OCI-M2 (cell line): ENCODE data around the gene FGF22.

Source experiments
- DNase-seq: peaks from one replicate; lab custom pipeline; 2025; ENCODE audit not compliant: unreplicated experiment; lab: John Stamatoyannopoulos, UW

The FGF22 gene

DNA sequence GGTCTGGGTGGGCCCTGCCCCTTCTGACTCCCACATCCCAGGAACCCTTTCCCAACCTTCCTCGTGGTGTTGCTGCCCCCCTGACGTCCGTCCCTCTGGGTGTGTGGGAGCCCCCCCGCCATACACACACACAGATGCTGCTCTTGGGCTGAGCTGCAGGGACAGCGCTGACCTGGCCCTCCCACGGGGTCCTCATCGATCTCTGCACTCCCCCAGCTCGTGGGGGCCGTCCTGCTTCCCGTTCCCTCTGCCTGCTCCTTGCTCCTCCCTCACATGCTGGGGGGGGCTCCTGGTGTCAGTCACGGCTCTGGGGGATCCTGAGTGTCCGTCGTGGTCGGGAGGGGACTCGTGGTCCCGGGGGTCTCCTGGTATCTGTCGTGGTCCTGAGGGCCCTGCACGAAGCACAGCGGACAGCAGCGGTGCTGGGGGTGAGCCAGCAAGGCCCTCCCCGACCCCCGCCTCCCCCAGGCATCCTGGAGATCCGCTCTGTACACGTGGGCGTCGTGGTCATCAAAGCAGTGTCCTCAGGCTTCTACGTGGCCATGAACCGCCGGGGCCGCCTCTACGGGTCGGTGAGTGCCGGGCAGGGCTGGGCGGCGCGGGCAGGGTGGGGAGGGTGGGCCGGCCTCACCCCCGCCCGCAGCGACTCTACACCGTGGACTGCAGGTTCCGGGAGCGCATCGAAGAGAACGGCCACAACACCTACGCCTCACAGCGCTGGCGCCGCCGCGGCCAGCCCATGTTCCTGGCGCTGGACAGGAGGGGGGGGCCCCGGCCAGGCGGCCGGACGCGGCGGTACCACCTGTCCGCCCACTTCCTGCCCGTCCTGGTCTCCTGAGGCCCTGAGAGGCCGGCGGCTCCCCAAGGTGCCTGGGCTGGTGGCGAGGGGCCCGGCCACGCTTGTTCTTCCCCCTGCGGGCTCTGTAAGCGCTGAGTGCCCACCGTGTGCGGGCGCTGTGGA is 3.4 kb downstream of the FGF22 start:
- no peak for DNase-seq

DNA sequence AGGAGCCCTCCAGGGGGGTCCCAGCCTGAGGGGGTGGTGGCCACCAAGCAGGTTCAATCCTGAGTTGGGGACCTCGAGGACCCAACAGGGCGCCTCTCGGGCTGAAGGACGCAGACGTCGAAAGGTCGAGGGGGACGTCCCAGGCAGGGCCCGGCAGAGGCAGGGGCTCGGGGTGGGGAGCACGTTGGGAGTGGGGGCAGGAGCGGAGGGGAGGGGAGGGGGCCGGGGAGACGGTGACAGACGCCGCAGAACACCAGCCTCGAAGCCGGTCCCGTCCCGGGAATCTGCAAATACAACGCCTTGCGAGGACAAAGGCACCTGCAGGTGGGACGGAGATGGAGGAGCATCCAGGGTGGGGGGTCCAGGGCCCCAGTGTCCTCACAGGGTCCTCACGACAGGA is 4.1 kb downstream of the FGF22 start:
- no peak for DNase-seq

DNA sequence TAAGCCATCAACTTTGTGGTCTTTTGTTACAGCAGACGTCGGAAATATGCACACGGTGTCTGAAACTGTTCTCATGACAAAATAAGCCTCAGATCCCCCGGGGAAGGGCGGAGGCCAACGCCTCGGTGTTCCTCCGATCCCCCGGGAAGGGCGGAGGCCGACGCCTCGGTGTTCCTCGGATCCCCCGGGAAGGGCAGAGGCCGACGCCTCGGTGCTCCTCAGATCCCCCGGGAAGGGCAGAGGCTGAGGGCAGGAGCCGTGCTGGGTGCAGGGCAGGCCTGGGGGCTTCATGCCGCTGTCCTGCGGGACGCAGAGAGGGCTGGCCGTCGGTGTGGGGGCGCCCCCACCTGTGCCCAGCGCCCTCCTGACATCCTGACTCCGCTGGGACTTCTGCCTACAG is 4.7 kb downstream of the FGF22 start:
- no peak for DNase-seq

DNA sequence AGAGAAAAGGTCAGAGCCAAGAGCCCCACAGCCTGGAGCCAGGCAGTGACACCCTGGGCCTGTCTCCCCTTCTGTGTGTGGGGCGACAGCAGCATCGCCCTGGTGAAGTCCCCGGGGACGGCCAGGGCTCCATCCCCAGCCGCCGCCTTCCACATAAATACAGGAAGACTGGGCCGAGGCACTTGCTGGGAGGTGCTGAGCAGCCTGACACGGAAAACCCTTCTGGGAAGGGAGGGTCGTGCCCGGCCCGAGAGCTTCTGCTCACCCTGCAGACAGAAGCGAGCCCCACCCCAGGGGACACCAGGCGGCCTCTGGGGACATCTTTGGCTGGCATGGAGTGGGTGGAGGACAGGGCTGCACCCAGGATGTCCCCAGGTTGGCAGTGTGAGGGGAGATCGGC is 5.1 kb downstream of the FGF22 start:
- DNase-seq = no peak

DNA sequence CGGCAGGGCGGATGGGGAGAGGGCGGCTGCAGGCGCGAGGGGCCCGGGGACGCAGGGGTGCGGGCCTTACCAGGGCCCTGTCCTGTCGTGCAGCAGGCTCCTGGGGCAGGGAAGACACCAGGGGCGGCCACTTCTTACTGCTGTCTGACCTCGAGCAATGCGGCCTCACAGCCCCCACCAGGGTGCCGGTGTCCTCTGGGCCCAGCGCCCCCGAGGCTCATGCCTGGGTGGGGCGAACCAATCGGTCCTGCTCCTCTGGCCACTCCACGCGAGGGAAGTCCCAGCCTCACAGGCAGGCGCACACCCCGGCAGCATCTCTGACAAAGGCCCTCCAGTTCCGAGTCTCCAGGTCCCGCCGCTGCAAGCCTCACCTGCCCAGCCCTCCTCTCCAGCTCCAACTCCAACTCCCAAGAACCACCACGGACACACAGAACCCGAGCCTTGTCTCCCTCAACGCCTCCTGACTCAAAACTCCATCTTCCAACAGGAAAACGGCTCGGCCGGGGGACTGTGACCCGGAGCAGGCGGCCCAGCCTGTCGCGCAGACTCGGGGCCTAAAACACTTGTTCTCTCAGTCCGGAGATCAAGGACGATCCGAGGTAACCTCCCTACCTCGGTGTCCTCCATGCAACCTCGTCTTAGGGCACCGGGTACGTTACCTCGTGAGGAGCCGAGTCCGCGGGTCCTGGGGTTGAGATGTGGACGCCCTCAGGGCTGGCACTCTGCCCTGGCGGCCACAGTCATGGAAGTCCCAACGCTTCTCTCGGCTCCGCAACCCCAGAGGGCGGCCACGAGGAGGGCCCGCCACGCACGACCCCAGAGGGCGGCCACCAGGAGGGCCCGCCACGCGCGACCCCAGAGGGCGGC is 6.5 kb downstream of the FGF22 start:
- no peak for DNase-seq

DNA sequence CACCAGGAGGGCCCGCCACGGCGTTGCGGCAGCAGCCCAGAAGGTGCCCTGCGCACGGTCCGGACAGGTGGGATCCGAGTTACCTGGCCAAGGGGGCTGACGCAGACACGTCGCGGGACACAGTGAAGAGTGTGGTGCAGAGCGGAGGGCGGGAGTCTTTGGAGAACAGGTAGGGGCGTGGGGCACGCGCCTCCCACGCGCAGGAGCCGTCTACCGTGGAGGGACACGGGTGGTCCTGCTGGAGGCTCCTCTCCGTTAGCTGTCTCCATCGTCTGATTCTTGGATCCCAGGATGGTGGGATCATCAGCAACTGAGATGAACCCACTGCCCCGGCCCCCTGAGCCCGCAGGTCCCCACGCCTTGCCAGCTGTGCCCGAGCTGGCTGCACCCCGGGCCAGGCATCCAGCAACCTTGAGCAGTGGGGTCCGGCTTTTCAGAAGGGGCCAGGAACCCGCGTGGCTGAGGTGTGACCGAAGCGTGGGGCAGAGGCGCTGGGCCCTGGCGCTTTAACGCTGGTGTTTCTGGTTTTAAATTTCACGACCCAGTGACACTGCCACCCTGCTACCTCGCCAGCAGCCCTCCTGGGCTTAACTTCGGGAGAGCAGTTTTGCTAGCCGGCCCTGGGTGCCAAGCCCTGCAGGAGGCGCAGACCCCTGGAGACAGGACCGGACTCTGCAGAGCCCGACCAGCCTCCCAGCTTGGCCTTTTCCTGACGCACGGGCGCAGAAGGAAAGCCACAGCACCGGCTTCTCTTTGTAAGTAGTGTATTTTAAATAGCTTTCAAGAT is 7.3 kb downstream of the FGF22 start:
- DNase-seq = no peak

DNA sequence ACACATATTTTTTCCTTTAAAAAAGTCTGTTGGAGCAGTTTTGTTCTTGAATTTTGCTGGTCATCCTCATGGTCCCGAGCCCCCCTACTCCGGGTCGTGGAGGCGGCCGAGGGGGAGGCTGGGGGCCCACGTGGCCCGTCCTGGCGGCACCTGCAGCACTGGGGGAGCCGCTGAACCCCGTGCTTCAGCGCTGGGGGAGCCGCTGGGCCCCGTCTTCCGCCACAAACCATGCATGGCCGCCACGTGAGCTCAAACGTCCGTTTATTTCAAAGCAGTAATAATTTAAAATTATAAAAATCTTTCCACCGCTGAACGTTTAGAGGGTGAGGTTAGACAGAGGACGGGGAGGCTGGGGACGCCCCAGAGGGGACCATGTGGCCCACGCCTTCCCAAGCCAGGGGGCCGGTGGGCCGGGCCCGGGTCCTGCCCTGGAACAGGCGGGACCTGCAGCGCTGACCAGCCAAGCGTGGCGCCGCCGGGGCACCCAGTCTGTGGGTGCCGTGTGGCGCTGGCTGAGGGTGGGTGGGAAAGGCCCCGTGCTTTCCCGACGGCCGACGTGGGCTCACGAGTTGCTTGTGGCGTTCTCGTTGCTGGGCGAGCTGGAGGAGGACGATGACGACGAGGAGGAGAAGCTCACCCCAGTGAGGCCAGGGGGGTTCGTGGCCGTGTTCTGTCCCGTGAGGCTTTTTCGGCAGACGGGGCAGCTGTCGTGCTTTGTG is 8.0 kb downstream of the FGF22 start:
- no peak for DNase-seq

DNA sequence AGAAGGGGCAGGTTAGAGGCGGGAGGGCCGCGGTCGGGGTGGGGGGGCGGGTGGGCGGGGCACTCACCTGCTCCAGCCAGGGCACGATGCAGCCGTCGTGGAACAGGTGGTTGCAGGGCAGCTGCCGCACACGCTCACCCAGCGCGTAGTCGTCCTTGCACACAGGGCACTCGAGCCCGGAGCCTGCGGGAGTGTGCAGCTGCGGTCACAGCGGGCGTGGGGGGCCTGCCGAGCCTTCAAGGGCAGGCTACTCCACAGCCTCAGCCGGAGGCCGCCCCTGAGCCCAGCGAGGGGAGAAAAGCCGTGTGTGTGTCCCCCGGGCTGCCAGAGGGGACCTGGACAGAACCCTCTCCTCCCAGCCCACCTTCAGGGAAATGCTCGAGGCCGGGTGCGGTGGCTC is 8.6 kb downstream of the FGF22 start:
- DNase-seq = no peak

DNA sequence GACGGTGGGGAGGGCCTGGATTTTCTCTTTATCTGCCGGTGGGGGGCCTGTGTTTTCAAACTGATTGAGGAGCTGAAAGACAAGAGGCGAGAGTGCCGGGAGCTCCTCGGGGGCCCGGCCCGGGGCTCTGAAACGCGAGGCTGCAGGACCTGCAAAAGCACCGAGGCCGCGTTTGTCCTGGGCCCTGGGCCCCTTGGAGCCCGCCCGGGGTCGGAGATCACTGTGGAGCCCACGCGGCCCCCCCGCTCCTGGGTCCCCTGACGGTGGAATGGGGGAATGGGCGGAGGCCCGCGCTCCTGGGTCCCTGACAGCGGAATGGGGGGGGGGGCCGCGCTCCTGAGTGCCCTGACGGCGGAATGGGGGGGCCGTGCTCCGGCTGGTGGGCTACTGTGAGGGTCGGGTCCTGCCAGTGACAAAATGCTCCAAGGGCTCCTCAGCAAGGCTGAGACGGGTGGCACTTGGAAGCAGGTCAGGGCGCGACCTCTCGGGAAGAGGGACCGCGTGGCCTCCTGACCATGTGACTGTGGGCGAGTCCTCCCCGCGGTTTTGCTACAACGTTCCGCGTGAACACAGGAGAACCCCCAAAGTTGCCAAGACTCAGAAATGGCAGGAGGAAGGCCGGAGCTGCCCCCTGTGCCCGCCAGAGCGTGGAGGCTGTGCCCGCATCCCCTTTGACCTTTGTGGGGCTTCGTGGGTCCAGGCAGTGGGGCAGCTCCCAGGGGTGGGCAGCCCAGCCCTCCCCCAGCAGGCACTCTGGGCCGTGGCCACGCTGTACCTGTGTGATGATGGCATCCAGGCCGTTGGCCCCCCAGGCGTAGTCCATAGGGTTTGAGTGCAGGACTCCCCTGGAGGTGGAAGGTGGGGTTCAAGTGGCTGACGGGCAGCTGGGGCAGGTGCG is 9.5 kb downstream of the FGF22 start:
- DNase-seq = no peak

DNA sequence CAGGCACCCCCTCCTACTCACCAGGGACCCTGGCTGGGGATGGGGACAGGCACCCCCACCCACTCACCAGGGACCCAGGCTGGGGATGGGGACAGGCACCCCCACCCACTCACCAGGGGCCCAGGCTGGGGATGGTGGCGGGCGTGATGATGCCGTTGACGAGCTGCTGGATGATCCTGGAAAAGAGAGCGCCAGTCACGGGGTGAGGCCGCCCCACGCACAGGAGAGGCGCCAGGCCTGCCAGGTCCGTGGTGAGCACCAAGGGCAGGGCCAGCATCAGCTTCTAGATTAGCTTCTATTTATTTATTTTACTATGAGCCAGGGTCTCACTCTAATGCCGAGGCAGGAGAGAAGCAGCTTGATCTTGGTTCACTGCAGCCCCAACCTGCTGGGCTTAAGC is 10.4 kb downstream of the FGF22 start:
- DNase-seq = no peak

DNA sequence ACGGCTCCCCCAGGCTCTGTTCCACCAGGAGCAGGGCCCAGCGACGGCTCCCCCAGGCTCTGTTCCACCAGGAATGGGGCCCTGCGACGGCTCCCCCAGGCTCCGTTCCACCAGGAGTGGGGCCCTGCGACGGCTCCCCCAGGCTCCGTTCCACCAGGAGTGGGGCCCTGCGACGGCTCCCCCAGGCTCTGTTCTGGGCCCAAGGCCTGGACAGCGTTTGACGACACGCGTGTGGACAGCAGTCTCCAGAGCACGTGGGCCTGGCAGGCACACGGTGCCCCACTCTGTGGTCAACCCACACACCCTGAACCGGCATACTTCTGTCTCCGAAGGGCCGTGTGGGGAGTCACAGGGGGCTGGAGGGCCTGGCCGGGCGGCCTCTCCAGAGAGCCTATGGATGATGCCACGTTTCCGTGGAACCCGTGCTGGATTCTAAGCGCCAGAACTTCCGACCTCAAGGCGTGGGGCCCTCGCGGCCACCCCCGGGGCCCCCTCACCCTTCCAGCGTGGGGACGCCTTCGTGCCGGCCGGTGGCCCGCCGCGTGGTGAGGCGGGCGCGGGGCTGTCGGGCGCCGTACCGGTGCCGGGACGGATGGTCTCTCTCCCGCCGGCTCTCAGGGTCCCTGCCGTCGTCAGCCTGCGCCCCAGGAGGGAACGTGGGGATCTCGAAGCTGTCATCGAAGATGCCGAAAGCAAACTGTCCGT is 11.6 kb downstream of the FGF22 start:
- no peak for DNase-seq

DNA sequence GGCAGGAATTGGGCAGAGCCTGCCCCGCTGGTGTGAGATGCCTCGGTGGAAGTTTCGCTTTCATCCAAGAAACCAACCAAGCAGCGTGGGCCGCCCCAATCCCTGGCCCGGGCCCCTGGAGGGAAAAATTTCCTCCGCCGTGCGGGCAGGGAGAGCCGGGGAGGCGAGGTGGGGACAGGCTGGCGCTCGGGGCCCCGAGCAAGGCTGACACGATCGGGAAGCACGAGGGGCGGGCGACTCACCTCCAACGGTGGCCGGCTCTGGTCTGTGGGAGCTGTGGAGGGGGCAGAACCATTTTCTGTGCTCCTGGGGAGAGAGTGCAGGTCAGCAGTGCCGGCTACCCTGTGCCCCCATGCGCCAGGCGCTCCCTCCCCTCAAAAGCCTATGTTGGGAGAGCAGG is 12.3 kb downstream of the FGF22 start:
- no peak for DNase-seq

DNA sequence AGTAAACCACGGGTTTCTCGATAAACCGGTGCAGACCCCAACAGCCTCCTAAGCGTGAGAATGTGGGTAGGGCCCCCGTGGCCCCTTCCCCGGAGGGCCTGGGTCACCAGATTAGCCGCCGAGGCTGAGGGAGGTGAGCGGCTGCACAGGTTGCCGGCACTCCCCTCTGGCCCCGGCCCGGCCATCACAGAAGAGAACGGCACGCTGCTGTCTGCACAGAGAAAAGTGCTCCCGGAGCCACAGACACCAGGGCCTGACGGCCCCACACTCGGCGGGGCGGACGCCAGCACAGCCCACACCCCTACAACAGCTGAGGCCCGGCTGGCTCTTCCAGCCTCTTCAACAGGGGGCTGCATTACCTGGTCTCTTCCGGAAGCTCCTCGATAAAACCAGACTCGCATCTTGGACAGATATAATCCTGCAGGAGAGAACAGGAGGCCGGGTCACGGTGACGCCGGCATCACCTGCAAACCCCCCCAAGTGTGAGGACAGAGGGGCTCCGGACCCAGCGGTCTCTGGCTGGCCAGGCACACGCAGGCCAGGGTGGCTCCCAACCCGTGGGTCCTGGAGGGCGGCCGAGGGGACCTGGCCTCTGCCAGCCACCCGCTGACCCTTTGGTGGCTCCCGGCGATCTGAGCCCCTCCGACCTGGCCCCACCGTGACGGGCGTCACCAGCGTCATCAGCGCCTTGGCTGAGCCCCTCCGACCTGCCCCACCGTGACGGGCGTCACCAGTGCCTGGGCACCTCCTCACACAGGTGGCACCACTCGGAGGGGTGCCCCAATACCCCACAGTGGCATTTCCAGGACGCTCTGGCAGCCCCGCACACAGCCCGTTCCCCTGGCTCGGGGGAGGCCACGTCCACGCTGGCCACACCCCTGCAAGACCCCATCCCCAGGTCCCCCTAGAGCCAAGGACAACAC is 13.0 kb downstream of the FGF22 start:
- no peak for DNase-seq

DNA sequence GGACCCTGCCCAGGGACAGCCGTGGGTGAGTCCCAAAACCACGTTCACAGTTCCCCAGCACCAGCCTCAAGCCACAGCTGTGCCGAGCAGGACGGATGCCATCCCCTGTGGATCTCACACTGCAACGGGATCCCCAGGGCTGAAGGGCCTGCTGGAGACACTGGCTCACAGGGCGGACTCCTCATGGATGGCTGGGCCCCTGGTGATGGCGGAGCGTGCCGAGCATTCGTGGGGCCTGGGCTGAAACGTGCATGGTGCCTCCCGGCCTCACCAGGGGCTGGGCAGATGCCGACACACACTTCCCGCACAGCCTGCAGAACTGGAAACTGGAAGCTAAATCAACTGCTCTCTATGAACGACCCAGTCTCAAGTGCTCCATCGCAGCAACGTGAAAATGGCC is 13.7 kb downstream of the FGF22 start:
- DNase-seq = no peak

DNA sequence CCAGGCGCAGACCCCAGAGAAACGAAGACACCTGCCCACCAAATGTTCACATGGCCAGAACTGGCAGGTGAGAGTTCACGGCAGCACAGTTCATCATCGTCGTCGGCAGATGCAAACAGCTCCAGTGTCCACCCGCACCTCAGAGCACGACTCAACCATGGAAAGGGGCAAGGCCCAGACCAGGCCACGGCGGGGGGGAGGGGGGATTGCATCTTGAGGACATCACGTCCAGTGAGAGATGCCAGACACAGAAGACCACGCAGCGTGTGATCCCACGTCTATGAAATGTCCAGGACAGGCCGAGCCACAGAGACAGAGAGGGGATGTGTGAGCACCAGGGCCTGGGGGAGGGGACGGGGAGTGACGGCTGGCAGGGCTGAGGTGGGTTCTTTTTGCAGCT is 16.0 kb downstream of the FGF22 start:
- DNase-seq = no peak

DNA sequence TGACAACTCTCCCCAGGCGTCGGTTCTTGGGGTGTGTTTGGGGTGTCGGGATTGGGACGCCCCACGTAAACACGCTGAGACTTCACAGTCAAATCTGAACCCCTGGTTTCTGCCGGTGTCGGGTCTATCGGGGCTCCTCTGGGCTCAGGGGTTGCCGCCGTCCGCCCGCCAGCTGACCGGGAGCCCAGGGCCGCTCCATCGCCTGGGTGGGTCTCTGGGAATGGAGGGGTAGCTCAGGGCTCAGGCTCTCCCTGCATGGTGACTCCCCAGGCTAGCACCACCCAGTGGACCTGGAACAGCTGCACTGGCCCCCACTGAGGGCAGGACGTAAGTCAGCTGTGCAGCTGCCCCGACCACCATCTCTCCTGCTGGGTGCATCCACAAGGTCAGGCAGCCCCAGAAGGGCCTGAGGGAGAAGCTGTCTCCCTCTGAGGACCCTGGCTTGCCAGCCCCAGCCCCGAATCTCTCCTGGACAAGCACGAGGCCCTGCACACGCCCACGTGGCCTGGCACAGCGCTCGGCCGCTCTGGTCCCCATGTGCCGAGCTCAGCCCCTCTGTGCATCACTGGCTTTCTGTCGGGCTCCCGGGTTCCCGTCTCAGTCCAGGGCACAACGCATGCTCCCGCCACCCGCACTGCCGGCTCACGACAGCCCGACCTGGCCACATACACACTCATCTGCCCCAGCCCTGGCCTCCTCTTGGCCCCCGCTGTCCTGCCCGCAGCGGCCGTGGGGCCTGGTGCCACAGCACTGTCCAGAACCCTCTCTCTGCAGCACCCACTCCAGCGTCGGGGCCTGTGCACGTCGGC is 17.3 kb downstream of the FGF22 start:
- no peak for DNase-seq

DNA sequence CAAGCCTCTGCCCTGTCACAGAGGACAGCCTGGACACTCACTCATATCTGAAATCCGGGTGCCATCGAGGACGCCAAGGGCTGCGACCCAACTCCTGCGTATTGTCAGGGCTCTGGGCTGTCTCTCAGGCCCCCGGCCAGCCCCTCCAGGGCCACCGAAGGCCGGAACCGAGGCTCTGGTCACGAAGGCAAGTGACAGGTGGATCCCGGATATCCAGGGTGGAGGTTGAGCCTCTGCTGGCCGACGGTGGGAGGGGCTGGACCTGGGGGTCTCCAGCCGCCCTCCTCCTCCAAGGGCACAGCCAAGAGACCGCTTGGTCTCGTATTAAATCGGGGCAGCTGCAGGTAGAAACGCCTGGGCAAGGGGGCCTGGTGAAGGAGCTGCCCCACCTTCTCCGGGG is 17.9 kb downstream of the FGF22 start:
- no peak for DNase-seq
